Measurements from ENCODE around the gene RHOT1.

RHOT1 gene

DNA sequence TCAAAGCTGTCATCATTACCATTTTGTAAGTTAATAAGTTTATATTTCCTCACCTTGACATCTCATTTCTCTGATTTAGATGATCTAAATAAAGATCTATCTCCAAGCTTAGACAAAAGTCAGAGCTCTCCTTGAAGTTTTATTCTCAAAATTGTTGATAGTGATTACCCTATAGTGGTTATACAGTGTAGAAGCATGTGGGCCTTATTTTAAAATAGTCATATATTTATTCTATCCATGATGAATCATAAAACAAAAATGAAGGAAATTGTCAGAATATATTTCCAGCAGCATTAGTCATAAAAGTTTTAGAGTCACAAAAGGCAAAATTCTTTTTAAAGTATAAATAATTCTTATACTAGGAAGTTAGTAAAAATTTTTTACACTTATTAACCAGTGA is 49.0 kb downstream of the RHOT1 start:
- TF ChIP-seq GATA3 (IDR thresholded peaks at IDR 0.05; ENCODE audit: low read depth, low read length) (no peak), GATA2 (IDR thresholded peaks at IDR 0.05; ENCODE audit: low read depth, low read length) (no peak)

DNA sequence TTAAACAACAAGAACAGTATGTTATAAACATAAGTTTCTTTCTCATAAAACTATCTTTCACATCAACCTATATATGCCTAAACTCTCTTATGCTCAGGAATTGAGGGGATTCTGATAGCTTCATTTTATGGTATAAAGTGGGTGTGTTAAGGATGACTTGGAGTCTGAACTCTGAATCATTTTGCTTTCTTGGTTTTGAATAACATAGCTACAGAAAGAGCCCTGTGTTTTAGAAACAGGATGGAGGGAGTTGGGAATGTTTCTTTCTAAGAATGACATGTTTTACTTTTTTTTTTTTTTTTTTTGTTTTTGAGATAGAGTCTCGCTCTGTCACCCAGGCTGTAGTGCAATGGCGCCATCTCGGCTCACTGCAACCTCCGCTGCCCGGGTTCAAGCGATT is 50.1 kb downstream of the RHOT1 start:
- TF ChIP-seq GATA2 (IDR thresholded peaks at IDR 0.05; ENCODE audit: low read depth, low read length), result no peak
- no peak for TF ChIP-seq GATA3 (IDR thresholded peaks at IDR 0.05; ENCODE audit: low read depth, low read length)

DNA sequence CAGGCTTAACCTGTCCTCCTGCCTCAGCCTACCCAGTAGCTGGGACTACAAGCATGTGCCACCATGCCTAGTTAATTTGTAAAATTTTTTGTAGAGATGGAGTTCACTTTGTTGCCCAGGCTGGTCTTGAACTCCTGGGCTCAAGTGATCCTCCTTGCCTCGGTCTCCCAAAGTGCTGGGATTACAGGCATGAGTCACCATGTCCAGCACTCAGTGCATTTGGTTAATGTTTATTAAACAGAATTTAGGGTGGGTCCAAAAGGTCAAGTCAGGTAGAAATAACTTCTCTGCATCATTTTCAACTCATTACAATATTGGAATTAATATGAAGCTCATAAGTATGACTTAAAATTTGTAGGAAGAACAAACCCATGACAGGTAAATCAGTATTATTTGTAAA is 55.7 kb downstream of the RHOT1 start:
- TF ChIP-seq GATA2 (IDR thresholded peaks at IDR 0.05; ENCODE audit: low read depth, low read length) (no peak), GATA3 (IDR thresholded peaks at IDR 0.05; ENCODE audit: low read depth, low read length) (no peak)

DNA sequence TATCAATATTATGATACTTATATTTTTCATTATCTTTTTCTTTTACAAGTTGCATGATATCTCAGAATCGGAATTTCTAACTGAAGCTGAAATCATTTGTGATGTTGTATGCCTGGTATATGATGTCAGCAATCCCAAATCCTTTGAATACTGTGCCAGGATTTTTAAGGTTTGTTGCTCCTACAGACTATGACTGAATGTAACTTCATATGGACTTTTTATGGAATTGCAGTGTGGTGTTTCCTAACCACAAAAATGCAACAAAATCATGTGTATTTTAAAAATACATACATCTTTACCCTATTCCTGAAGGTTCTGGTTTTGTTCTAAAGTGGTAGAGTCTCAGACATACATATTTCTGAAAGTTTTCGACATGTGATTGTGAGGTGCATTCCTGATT is 64.6 kb downstream of the RHOT1 start:
- TF ChIP-seq GATA2 (IDR thresholded peaks at IDR 0.05; ENCODE audit: low read depth, low read length) (no peak), GATA3 (IDR thresholded peaks at IDR 0.05; ENCODE audit: low read depth, low read length) (no peak)

DNA sequence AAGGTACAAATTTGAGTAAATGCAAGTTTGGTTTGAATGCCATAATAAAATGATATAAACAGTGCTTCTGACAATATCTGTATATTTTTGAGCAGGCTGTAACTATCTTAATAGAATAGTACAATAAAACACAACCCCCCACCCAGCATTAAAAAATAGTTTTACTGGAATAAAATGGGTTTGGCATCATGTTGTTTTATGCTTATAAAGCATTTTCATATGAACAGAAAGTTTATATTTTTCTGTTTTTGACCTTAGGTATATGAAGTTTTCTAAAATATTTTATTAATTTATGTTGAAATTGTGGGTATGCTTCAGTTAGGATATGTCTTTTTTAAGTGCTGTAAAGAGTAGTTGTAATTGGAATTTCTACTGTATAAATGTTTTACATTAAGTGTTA is 66.1 kb downstream of the RHOT1 start:
- TF ChIP-seq GATA3 (IDR thresholded peaks at IDR 0.05; ENCODE audit: low read depth, low read length) (no peak), GATA2 (IDR thresholded peaks at IDR 0.05; ENCODE audit: low read depth, low read length) (no peak)

DNA sequence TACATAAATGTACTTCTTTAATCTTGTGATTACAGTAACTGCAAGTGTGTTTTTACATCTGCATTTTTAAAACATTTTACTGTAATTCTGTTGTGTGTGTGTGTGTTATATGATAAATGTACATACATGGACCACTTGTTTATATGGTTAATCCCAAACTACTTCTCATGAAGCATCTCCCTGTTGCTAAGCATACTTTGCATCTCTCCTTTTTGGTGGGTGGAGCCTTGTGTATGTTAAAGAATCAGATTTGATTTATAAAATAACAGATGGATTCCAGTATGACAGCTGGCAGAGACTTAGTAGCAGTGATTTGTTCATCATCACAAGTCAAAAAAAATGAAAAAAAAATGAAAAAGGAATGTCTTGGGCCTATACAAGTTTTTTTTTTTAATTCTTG is 67.3 kb downstream of the RHOT1 start:
- TF ChIP-seq GATA3 (IDR thresholded peaks at IDR 0.05; ENCODE audit: low read depth, low read length) (no peak), GATA2 (IDR thresholded peaks at IDR 0.05; ENCODE audit: low read depth, low read length) (no peak)

DNA sequence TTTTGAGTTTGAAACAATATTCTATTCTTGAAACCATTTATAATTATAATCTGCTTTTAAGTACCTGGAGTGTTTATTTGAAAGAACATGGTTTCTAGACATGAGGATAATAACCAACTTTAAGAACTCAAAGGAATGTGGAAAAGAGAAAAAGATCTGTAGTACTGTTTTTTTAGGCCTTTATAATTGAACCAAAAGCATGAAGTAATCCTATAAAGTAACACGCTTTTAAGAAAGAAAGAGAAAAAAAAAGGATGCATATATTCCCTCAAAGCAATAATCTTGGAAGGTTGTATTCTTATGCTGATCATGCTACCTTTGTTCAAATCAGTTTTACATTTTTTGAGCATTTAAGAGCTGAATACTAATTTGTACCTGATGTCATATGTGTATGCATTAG is 69.4 kb downstream of the RHOT1 start:
- TF ChIP-seq GATA2 (IDR thresholded peaks at IDR 0.05; ENCODE audit: low read depth, low read length) (no peak), GATA3 (IDR thresholded peaks at IDR 0.05; ENCODE audit: low read depth, low read length) (no peak)

DNA sequence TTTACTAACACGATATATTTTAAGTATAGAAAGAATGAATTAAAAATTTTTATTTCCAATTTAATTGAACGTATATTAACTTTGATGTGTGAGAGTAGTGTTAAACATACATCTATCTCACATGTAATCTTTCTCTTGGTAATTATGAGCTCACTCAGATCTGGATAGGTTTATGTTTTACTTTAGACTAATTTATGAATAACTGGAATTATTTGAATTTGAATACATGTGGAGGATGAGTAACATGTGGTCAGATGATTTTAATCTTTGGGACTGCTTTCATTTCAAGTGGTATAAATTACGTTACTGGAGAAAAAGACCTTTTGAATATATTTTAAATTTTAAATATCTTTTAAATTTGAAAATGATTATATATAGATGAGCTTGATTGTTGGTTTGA is 73.4 kb downstream of the RHOT1 start:
- no peak for TF ChIP-seq GATA3 (IDR thresholded peaks at IDR 0.05; ENCODE audit: low read depth, low read length)
- TF ChIP-seq GATA2 (IDR thresholded peaks at IDR 0.05; ENCODE audit: low read depth, low read length), result no peak

DNA sequence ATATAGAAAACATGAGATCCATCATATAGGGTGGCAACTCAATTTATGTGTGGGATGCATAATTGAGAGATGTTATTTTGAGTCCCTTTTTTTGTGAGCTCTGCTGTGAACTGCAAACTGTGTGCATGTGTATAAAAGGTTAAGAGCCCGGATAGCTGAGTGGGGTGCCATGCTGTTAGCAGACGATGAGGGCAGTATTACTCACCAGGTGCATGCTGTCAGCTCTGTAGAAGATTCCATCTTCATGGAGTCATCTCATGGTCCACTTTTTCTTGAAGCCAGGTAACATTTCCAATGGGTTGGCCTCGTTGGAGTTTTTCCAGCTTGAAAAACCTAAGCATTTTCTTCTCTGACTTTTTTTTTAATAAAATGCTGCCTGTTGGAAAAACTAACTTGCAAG is 80.3 kb downstream of the RHOT1 start:
- no peak for TF ChIP-seq GATA3 (IDR thresholded peaks at IDR 0.05; ENCODE audit: low read depth, low read length)
- no peak for TF ChIP-seq GATA2 (IDR thresholded peaks at IDR 0.05; ENCODE audit: low read depth, low read length)

DNA sequence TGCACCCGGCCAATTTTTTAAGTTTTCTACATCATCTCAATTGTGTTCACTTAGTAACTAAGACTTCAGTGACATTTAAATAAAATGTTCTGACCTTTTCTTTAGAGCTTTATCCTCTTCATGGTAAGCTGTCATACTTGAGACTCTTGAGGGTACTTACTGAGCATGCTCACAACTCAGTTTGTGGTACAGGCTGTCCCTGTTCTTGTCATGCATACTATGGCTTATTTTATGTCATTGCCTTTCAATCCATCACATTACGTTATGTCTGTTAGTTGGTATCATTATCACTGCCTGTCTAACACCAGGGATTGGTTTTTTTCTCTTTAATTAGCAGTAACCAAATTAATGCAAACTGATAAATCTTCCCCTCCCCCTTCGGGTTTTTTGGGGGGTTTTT is 81.4 kb downstream of the RHOT1 start:
- TF ChIP-seq GATA2 (IDR thresholded peaks at IDR 0.05; ENCODE audit: low read depth, low read length) (no peak), GATA3 (IDR thresholded peaks at IDR 0.05; ENCODE audit: low read depth, low read length) (no peak)

DNA sequence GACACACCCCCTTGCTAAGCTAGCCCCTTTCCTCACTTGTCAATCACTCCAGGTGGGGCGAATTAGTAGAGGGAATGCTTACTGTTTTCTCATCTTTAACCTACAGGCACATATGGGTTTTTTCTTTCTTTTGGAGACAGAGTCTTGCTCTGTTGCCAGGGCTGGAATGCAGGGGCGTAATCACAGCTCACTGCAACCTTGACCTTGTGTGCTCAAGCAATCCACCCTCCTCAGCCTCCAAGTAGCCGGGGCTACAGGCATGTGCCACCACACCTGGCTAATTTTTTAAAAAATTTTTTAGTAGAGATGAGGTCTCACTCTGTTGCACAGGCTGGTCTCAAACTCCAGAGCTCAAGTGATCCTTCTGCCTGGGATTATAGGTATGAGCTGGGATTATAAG is 84.6 kb downstream of the RHOT1 start:
- TF ChIP-seq GATA2 (IDR thresholded peaks at IDR 0.05; ENCODE audit: low read depth, low read length), result no peak
- no peak for TF ChIP-seq GATA3 (IDR thresholded peaks at IDR 0.05; ENCODE audit: low read depth, low read length)

DNA sequence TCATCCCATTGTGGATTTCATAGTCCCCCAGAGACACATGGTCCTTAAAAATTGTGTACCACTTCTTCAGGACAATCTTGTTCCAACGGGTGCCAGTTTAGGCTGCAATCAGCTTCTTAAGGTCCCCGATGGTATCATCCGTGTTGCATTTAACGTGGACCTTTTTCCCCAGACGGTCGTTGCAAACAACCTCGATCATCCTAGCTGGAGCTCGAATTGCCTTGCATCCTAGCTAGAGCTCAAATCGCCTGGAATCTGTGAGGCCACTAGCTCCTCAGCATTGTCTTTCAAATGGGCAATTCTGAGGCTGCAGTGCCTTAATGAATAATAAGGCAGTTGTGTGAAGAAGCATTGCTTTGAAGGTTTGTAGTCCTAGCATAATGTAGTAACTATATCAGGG is 85.6 kb downstream of the RHOT1 start:
- no peak for TF ChIP-seq GATA2 (IDR thresholded peaks at IDR 0.05; ENCODE audit: low read depth, low read length)
- TF ChIP-seq GATA3 (IDR thresholded peaks at IDR 0.05; ENCODE audit: low read depth, low read length), result no peak

DNA sequence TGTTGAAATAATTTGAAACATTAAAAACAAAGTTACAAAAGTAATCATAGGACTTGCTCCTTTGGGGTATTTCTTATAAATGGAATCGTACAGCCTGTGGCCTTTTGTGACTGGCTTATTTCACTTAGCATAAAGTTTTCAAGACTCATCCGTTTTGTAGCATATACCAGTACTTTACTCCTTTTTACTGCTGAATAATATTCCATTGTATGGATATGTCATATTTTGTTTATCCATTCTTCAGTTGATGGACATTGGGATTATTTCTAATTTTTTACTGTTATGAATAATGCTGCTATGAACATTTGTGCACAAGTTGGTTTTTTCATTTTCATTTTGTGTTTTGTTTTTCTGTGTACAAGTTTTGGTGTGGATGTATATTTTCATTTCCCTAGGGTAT is 93.3 kb downstream of the RHOT1 start:
- TF ChIP-seq GATA2 (IDR thresholded peaks at IDR 0.05; ENCODE audit: low read depth, low read length) (no peak), GATA3 (IDR thresholded peaks at IDR 0.05; ENCODE audit: low read depth, low read length) (no peak)

DNA sequence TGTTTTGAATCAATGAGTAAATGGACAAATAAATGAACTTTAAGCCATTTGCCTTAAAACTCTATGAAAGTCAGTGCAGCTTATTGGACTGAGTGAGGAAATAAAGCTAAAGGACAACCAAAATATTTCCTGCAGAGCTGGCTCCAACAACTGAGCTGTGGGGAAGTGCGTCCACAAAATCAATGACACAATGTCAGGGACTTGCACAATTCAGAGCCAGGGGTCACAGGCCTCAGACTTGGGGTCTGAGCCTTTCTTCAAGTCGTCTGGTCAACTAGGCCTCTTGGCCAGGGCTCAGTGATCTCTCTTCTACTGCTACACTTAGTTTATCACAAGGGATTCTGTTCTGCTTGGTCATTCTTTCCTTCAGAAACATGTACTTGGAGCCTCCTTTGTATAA is 97.2 kb downstream of the RHOT1 start:
- no peak for TF ChIP-seq GATA2 (IDR thresholded peaks at IDR 0.05; ENCODE audit: low read depth, low read length)
- no peak for TF ChIP-seq GATA3 (IDR thresholded peaks at IDR 0.05; ENCODE audit: low read depth, low read length)

DNA sequence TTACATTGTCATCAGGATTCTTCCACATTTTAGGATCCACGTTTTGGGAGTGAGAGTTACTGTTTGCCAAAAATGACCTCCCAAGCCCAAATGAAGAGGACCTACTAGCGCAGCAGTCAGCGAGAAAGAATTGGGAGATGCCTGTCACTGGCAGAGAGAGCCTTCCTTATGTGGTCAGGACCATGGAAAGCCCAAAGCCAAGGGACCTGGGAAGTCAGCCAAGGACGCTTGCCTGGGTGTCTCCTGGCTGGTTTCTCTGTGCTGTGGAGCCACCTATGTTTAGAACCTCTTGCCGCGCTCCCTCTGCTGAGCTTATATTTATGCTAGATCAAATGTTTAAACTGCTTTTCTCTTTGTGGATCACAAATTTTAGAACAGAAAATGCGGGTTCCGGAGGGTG is 98.4 kb downstream of the RHOT1 start:
- TF ChIP-seq GATA2 (IDR thresholded peaks at IDR 0.05; ENCODE audit: low read depth, low read length) (no peak), GATA3 (IDR thresholded peaks at IDR 0.05; ENCODE audit: low read depth, low read length) (no peak)

DNA sequence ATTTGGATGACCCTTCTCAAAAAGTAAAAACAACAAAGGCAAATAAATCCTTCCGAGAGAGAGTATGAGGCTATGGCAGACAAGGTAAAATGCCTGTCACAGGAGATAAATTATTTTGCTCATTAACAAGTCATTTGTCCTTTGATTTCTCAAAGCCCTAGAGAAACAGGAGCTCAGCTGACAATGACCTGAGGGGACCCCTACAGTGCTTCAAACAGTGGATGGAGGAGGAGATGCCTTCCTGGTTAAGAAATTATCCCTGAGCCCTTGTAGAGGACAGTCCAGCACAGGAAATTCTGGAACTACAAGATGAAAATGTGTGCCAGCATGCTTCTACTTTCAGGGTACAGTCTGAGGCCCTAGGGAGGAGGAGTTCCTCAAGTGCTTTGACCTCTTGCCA is 99.3 kb downstream of the RHOT1 start:
- TF ChIP-seq GATA3 (IDR thresholded peaks at IDR 0.05; ENCODE audit: low read depth, low read length) (no peak), GATA2 (IDR thresholded peaks at IDR 0.05; ENCODE audit: low read depth, low read length) (no peak)
